ENCODE data around the gene GCM1. TPM values are rescaled to one million over a fixed set of nuclear protein-coding genes. Genes with fewer than 3 reads are reported as not detected.

GCM1 gene
- total and polyA plus RNA-seq, 9 of the 15 experiments (the other 6 are each of a cell fraction or from before 2014, with no cell fraction given): not detected

DNA sequence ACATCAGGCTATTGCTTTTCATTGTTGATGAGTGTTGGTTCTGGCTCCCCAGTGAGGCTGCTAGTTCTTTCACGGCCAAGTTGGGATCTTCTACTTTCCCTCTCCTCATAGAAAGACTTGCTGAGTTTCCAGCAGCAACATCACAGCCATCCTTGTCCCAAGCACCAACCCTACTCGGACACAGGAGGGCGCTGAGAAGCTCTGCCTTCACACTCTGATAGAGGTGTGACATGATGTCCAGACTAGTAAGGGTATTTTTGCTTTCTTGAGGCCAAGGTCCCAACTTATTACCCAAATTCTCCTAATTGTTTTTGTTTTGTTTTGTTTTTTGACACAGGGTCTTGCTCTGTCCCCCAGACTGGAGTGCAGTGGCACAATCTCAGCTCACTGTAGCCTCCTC, 3.0 kb upstream of the GCM1 start (continued):
- TF ChIP-seq, protein P1, sequence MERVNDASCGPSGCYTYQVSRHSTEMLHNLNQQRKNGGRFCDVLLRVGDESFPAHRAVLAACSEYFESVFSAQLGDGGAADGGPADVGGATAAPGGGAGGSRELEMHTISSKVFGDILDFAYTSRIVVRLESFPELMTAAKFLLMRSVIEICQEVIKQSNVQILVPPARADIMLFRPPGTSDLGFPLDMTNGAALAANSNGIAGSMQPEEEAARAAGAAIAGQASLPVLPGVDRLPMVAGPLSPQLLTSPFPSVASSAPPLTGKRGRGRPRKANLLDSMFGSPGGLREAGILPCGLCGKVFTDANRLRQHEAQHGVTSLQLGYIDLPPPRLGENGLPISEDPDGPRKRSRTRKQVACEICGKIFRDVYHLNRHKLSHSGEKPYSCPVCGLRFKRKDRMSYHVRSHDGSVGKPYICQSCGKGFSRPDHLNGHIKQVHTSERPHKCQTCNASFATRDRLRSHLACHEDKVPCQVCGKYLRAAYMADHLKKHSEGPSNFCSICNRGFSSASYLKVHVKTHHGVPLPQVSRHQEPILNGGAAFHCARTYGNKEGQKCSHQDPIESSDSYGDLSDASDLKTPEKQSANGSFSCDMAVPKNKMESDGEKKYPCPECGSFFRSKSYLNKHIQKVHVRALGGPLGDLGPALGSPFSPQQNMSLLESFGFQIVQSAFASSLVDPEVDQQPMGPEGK (CRISPR knock-in tag; IDR thresholded peaks at IDR 0.05; ENCODE audit: borderline replicate concordance): no peak
- TF ChIP-seq SLC30A9 (CRISPR knock-in tag; IDR thresholded peaks at IDR 0.05) (no peak), CHD7 (IDR thresholded peaks at IDR 0.05; ENCODE audit: low read depth, low read length) (no peak), IRF1 (CRISPR knock-in tag; IDR thresholded peaks at IDR 0.05; ENCODE audit: borderline replicate concordance) (no peak), ZNF778 (CRISPR knock-in tag; IDR thresholded peaks at IDR 0.05) (no peak), ZBTB1 (CRISPR knock-in tag; IDR thresholded peaks at IDR 0.05; ENCODE audit: borderline replicate concordance, low read depth) (no peak)
- TF ChIP-seq, protein P2, sequence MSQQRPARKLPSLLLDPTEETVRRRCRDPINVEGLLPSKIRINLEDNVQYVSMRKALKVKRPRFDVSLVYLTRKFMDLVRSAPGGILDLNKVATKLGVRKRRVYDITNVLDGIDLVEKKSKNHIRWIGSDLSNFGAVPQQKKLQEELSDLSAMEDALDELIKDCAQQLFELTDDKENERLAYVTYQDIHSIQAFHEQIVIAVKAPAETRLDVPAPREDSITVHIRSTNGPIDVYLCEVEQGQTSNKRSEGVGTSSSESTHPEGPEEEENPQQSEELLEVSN (IDR thresholded peaks at IDR 0.05; ENCODE audit: borderline replicate concordance in 1 of 2, extremely low read depth in 1 of 2, insufficient read depth in 1 of 2, insufficient read length in 1 of 2, low read depth in 1 of 2, low read length in 1 of 2, poor library complexity in 1 of 2, severe bottlenecking in 1 of 2): peak in 1 of 2 experiments; percentile 41
